Testis (tissue), 2 donors: ENCODE measurements around the gene COQ2.

Source experiments
- POLR2A ChIP-seq: fragments of 450-650 bp; IDR thresholded peaks from one replicate; pipeline ENCODE4 v1.6.1; 2017; ENCODE audit warnings: antibody characterized with exemption, mild to moderate bottlenecking, moderate library complexity
- TF ChIP-seq, protein P1 (sequence below), 3 experiments: fragments of 450-650 bp in 2 of 3; fragments of 200-600 bp in 1 of 3; sonication (generic) in 1 of 3; IDR thresholded peaks; one replicate each; pipeline ENCODE4 v1.5.1; 2016 to 2019; ENCODE audit warnings: antibody characterized with exemption in 3 of 3, mild to moderate bottlenecking in 2 of 3, moderate library complexity in 1 of 3

DNA sequence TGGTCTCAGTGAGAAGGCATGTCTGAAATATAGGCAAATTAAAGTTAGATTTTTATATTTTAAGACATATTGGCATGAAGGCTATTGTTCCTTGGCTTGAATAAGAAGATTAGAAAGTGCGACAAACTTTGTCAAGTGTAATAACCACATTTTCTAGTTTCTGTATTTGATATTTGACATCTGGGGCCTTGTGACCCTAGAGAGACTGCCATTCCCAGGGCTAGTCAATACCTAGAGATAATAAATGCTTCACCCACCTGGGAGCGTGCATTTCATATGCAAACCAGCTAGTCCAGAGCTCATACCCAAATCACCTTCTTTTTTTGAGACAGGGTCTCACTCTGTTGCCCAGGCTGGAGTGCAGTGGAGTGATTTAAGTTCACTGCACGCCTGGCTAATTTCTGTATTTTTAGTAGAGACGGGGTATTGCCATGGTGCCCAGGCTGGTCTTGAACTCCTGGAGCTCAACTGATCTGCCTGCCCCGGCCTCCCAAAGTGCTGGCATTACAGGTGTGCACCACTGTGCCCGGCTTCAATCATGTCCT is 62.6 kb downstream of the COQ2 start:
- no peak for TF ChIP-seq POLR2A
- TF ChIP-seq, protein P1, sequence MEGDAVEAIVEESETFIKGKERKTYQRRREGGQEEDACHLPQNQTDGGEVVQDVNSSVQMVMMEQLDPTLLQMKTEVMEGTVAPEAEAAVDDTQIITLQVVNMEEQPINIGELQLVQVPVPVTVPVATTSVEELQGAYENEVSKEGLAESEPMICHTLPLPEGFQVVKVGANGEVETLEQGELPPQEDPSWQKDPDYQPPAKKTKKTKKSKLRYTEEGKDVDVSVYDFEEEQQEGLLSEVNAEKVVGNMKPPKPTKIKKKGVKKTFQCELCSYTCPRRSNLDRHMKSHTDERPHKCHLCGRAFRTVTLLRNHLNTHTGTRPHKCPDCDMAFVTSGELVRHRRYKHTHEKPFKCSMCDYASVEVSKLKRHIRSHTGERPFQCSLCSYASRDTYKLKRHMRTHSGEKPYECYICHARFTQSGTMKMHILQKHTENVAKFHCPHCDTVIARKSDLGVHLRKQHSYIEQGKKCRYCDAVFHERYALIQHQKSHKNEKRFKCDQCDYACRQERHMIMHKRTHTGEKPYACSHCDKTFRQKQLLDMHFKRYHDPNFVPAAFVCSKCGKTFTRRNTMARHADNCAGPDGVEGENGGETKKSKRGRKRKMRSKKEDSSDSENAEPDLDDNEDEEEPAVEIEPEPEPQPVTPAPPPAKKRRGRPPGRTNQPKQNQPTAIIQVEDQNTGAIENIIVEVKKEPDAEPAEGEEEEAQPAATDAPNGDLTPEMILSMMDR (IDR thresholded peaks at IDR 0.05): no peak
